Activated CD8-positive, alpha-beta T cell treated with anti-CD3 and anti-CD28 coated beads for 36 hours (primary cell): ENCODE data around the gene KCNH2. TPM values are rescaled to one million over a fixed set of nuclear protein-coding genes. Genes with fewer than 3 reads are reported as not detected.

ENCODE experiments used
- ATAC-seq: fragments of 200-7000 bp; cut with Tn5 transposase; one replicate; pipeline ENCODE4 v1.10.0; 2021; ENCODE audit warnings: mild to moderate bottlenecking, moderate library complexity
- CTCF ChIA-PET: fragments of 350-600 bp; sonication (Branson Sonifier 250); formaldehyde crosslinking; loops from one replicate; lab custom pipeline; 2021; ENCODE audit warnings: antibody characterized with exemption; lab: Charles Lee
- POLR2A ChIA-PET: fragments of 350-600 bp; sonication (Branson Sonifier 250); formaldehyde crosslinking; loops from one replicate; lab custom pipeline; 2021; ENCODE audit warnings: antibody characterized with exemption; lab: Charles Lee
- DNase-seq: peaks from one replicate; pipeline ENCODE4 v3.0.0-alpha.2; 2020
- H3K27ac Mint-ChIP-seq: one replicate; pipeline ENCODE4 v1.8.0; 2021; ENCODE audit warnings: mild to moderate bottlenecking, mixed read lengths
- H3K27me3 Mint-ChIP-seq: one replicate; pipeline ENCODE4 v1.8.0; 2021; ENCODE audit warnings: mixed read lengths
- H3K36me3 Mint-ChIP-seq: one replicate; pipeline ENCODE4 v1.8.0; 2021; ENCODE audit warnings: low read depth, mixed read lengths
- H3K4me1 Mint-ChIP-seq: one replicate; pipeline ENCODE4 v1.8.0; 2021; ENCODE audit warnings: low read depth, mixed read lengths
- H3K4me3 Mint-ChIP-seq: one replicate; pipeline ENCODE4 v1.8.0; 2021; ENCODE audit warnings: mild to moderate bottlenecking, moderate library complexity, mixed read lengths
- H3K9me3 Mint-ChIP-seq: one replicate; pipeline ENCODE4 v1.8.0; 2021; ENCODE audit warnings: mixed read lengths
- CTCF ChIP-seq: fragments of 200-600 bp; IDR thresholded peaks from one replicate; pipeline ENCODE4 v1.8.0; 2022; ENCODE audit warnings: antibody characterized with exemption, mild to moderate bottlenecking
- intact Hi-C: fragments of 100-400 bp; cut with micrococcal nuclease; formaldehyde crosslinking; loops from one replicate; pipeline ENCODE4 v1.10.0; 2022
- total RNA-seq, 2 experiments: library from RNA; stranded (reverse); gene quantifications; one replicate each; pipeline ENCODE4 v1.2.3, GENCODE V29; 2021

Gene KCNH2
- total RNA-seq, 2 experiments from 2014 or later, result 0.23 to 0.29 TPM

DNA sequence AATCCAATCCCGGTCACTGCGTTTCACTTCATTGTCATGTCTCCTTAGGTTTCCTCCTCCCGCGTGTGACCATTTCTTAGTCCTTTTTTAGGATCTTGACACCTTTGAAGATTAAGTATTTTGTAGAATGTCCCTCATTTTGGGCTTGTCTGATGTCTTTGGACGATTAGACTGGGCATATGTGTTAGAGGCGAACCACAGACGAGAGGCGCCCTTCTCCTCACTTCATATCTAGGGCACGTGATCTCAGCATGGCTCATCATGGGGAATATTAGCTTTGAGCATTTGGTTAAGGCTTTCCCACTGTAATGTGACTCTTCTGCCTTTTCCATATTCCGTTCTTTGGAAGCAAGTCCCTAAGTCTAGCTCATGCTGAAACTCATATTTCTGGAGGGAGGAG lies 59.0 kb downstream of the KCNH2 start:
- DNase-seq (no peak), ATAC-seq (no peak)
- Mint-ChIP-seq H3K27me3 (peaks cover 9% of the 10 kb centered on the region), H3K4me3 (no peak overlapping the region), H3K27ac (no peak overlapping the region), H3K9me3 (no peaks in the 10 kb centered on the region), H3K36me3 (no peaks in the 10 kb centered on the region), H3K4me1 (peaks cover 7% of the 10 kb centered on the region)
- CTCF ChIA-PET, result interaction anchor here (1.1 to 5.0 kb wide), 3 partner anchors 21 to 72 kb away, joined by 4 to 32 read pairs (median 7); partner anchors contain the start of gene NOS3
- POLR2A ChIA-PET, result no interaction called here
- TF ChIP-seq CTCF, result no peak
- intact Hi-C loops, result no loop called here

GRCh38 chr7:150918378-150918777 lies 59.7 kb downstream of the KCNH2 start:
- no peaks in the 10 kb centered on the region for H3K9me3 Mint-ChIP-seq
- ATAC-seq, result no peak
- no peak for DNase-seq
- H3K4me3 Mint-ChIP-seq, result no peak overlapping the region
- H3K27me3 Mint-ChIP-seq, result peaks cover 9% of the 10 kb centered on the region
- ChIA-PET CTCF (interaction anchor here (5.0 kb wide), 1 partner anchor 20 kb away, joined by 32 read pairs; no protein-coding TSS in a partner anchor), POLR2A (no interaction called here)
- H3K4me1 Mint-ChIP-seq, result peaks cover 3% of the 10 kb centered on the region
- no peak overlapping the region for H3K27ac Mint-ChIP-seq
- H3K36me3 Mint-ChIP-seq, result no peaks in the 10 kb centered on the region
- no peak for TF ChIP-seq CTCF
- intact Hi-C loops, result no loop called here

- Mint-ChIP-seq H3K9me3 (no peaks in the 10 kb centered on the region), H3K27me3 (peaks cover 9% of the 10 kb centered on the region), H3K36me3 (no peaks in the 10 kb centered on the region), H3K4me1 (no peaks in the 10 kb centered on the region), H3K27ac (no peak overlapping the region), H3K4me3 (no peak overlapping the region)
- DNase-seq (no peak), ATAC-seq (no peak)
- CTCF ChIA-PET, result interaction anchor here (5.0 kb wide), 1 partner anchor 19 kb away, joined by 32 read pairs; no protein-coding TSS in a partner anchor
- POLR2A ChIA-PET, result no interaction called here
- intact Hi-C loops, result no loop called here
- no peak for TF ChIP-seq CTCF
These were observed 60.2 kb downstream of the KCNH2 start for GRCh38 chr7:150917969-150918368.

DNA sequence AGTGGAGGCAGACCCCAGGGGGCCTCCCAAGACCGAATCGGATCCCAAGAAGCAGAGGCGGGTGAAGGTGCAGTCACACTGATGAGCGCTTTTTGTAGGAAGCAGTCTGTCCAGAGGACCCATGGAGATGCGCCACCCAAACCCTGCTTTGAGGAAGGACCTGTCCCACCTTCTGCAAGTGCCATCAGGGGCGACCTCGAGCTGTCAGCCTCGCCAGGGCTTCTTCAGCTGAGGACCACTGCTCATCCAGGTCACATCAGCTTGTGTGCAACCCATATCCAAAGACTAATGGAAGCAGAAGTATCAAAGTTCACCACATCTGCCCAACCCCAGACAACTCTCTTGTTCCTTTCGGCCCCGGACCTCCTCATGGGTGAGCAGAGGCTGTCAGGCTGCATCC lies 61.5 kb downstream of the KCNH2 start:
- POLR2A ChIA-PET, result no interaction called here
- CTCF ChIA-PET, result no interaction called here
- intact Hi-C loops, result no loop called here

GRCh38 chr7:150914966-150915365 lies 63.2 kb downstream of the KCNH2 start:
- Mint-ChIP-seq H3K4me3 (no peak overlapping the region), H3K4me1 (no peaks in the 10 kb centered on the region), H3K27me3 (peaks cover 11% of the 10 kb centered on the region), H3K36me3 (no peaks in the 10 kb centered on the region), H3K9me3 (no peaks in the 10 kb centered on the region), H3K27ac (no peak overlapping the region)
- intact Hi-C loops, result no loop called here
- ATAC-seq (no peak), DNase-seq (no peak)
- CTCF ChIA-PET, result interaction anchor here (0.9 to 1.8 kb wide), 3 partner anchors 17 to 69 kb away, joined by 3 to 7 read pairs (median 4); no protein-coding TSS in a partner anchor
- POLR2A ChIA-PET, result interaction anchor here (1.2 kb wide), 1 partner anchor 9 kb away, joined by 6 read pairs; no protein-coding TSS in a partner anchor
- TF ChIP-seq CTCF, result no peak

More for the DNA sequence above, 61.5 kb downstream of the KCNH2 start:
- no peak for TF ChIP-seq CTCF
- no peaks in the 10 kb centered on the region for H3K4me1 Mint-ChIP-seq
- no peak overlapping the region for H3K27ac Mint-ChIP-seq
- H3K36me3 Mint-ChIP-seq, result no peaks in the 10 kb centered on the region
- no peaks in the 10 kb centered on the region for H3K9me3 Mint-ChIP-seq
- ATAC-seq (no peak), DNase-seq (no peak)
- H3K4me3 Mint-ChIP-seq, result no peak overlapping the region
- H3K27me3 Mint-ChIP-seq, result peaks cover 7% of the 10 kb centered on the region
